OCI-LY1 (cell line): ENCODE results near the gene FANCC.
A peak's percentile ranks its signal among the peaks of the same experiment; 100 is the strongest.

Experiments used
- H2AFZ ChIP-seq: fragments of 200-600 bp; sonication (generic), shearing (Covaris generic); 2 replicates; pipeline ENCODE4 v1.6.0; 2014; ENCODE audit warnings: antibody characterized with exemption, mild to moderate bottlenecking, low read length
- H3F3A ChIP-seq: fragments of 200-600 bp; sonication (generic), shearing (Covaris generic); 2 replicates; pipeline ENCODE4 v1.6.0; 2014; ENCODE audit warnings: mild to moderate bottlenecking, antibody characterized with exemption, low read length, moderate library complexity; ENCODE audit not compliant: insufficient read depth
- H3K27ac ChIP-seq: fragments of 200-600 bp; sonication (generic); 2 replicates; pipeline ENCODE4 v1.5.1; 2014; ENCODE audit warnings: low read length, mixed run types, mild to moderate bottlenecking, low read depth; ENCODE audit not compliant: poor library complexity, severe bottlenecking
- H3K27me3 ChIP-seq: fragments of 200-600 bp; sonication (generic); 2 replicates; pipeline ENCODE4 v1.6.0; 2014; ENCODE audit warnings: antibody characterized with exemption, mild to moderate bottlenecking, low read length, moderate library complexity; ENCODE audit not compliant: insufficient read depth
- H3K36me3 ChIP-seq: fragments of 200-600 bp; sonication (generic); 2 replicates; pipeline ENCODE4 v1.6.1; 2014; ENCODE audit warnings: mild to moderate bottlenecking, antibody characterized with exemption, low read length, moderate library complexity, mixed read lengths; ENCODE audit not compliant: insufficient read depth
- H3K4me1 ChIP-seq: fragments of 200-600 bp; sonication (generic); 2 replicates; pipeline ENCODE4 v1.5.1; 2014; ENCODE audit warnings: mild to moderate bottlenecking, low read length, moderate library complexity; ENCODE audit not compliant: insufficient read depth, severe bottlenecking
- H3K4me2 ChIP-seq: fragments of 200-600 bp; sonication (generic), shearing (Covaris generic); 2 replicates; pipeline ENCODE4 v1.6.1; 2014; ENCODE audit warnings: low read length
- H3K4me3 ChIP-seq: fragments of 200-600 bp; sonication (generic); 2 replicates; pipeline ENCODE4 v1.5.1; 2014; ENCODE audit warnings: low read length, low read depth, mild to moderate bottlenecking, mixed read lengths; ENCODE audit not compliant: poor library complexity, severe bottlenecking
- H3K79me2 ChIP-seq: fragments of 200-600 bp; shearing (Covaris generic); 2 replicates; pipeline ENCODE4 v1.6.1; 2016; ENCODE audit warnings: mixed run types, low read length, mixed read lengths; ENCODE audit not compliant: insufficient read depth
- H3K9ac ChIP-seq: fragments of 200-600 bp; sonication (generic), shearing (Covaris generic); 2 replicates; pipeline ENCODE4 v1.6.1; 2014; ENCODE audit warnings: mild to moderate bottlenecking, low read length, mixed read lengths
- H3K9me2 ChIP-seq: fragments of 200-600 bp; sonication (generic), shearing (Covaris generic); 2 replicates; pipeline ENCODE4 v1.6.1; 2014; ENCODE audit warnings: low read depth, mild to moderate bottlenecking, low read length, mixed read lengths
- H3K9me3 ChIP-seq: fragments of 200-600 bp; shearing (Covaris generic); 2 replicates; pipeline ENCODE4 v1.6.1; 2014; ENCODE audit warnings: low read length, mixed read lengths
- H4K20me1 ChIP-seq: fragments of 200-600 bp; sonication (generic), shearing (Covaris generic); 2 replicates; pipeline ENCODE4 v1.6.0; 2016; ENCODE audit warnings: mild to moderate bottlenecking, low read length; ENCODE audit not compliant: insufficient read depth
- EZH2 ChIP-seq: fragments of 200-600 bp; sonication (generic), shearing (Covaris generic); IDR thresholded peaks from 2 replicates; pipeline ENCODE4 v1.8.0; 2017; ENCODE audit warnings: borderline replicate concordance, mixed run types, mild to moderate bottlenecking, antibody characterized with exemption, low read length, moderate library complexity, mixed read lengths
- TF ChIP-seq, protein P1 (sequence below): fragments of 200-600 bp; sonication (generic), shearing (Covaris generic); IDR thresholded peaks from 2 replicates; pipeline ENCODE4 v1.5.1; 2017; ENCODE audit warnings: mild to moderate bottlenecking, antibody characterized with exemption, low read length, moderate library complexity, mixed read lengths

FANCC gene

GRCh38 chr9:95115104-95115503, 202.4 kb downstream of the FANCC start:
- Histone ChIP-seq H4K20me1 (no peaks in the 10 kb centered on the region), H3K36me3 (peaks cover 1% of the 10 kb centered on the region; the same call in 1 of the 2 replicates), H3K9me2 (no peaks in the 10 kb centered on the region), H3K4me2 (no peak overlapping the region), H3K27me3 (no peaks in the 10 kb centered on the region), H3K4me3 (no peak overlapping the region), H3K9ac (no peak overlapping the region), H2AFZ (no peak overlapping the region), H3K4me1 (peaks cover 30% of the 10 kb centered on the region), H3K27ac (peak overlapping the region; percentile 68), H3F3A (no peaks in the 10 kb centered on the region), H3K79me2 (no peaks in the 10 kb centered on the region), H3K9me3 (no peaks in the 10 kb centered on the region)
- TF ChIP-seq, protein P1, sequence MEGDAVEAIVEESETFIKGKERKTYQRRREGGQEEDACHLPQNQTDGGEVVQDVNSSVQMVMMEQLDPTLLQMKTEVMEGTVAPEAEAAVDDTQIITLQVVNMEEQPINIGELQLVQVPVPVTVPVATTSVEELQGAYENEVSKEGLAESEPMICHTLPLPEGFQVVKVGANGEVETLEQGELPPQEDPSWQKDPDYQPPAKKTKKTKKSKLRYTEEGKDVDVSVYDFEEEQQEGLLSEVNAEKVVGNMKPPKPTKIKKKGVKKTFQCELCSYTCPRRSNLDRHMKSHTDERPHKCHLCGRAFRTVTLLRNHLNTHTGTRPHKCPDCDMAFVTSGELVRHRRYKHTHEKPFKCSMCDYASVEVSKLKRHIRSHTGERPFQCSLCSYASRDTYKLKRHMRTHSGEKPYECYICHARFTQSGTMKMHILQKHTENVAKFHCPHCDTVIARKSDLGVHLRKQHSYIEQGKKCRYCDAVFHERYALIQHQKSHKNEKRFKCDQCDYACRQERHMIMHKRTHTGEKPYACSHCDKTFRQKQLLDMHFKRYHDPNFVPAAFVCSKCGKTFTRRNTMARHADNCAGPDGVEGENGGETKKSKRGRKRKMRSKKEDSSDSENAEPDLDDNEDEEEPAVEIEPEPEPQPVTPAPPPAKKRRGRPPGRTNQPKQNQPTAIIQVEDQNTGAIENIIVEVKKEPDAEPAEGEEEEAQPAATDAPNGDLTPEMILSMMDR = no peak
- TF ChIP-seq EZH2 = no peak

- Histone ChIP-seq H3K27ac (no peak overlapping the region), H3K4me2 (no peak overlapping the region), H3K9ac (no peak overlapping the region), H3K4me1 (peaks cover 27% of the 10 kb centered on the region), H3K79me2 (no peaks in the 10 kb centered on the region), H3K9me2 (no peaks in the 10 kb centered on the region), H2AFZ (no peak overlapping the region), H3K4me3 (no peak overlapping the region), H4K20me1 (no peaks in the 10 kb centered on the region), H3K27me3 (no peaks in the 10 kb centered on the region), H3F3A (no peaks in the 10 kb centered on the region), H3K9me3 (no peaks in the 10 kb centered on the region), H3K36me3 (peaks cover 7% of the 10 kb centered on the region; the same call in 1 of the 2 replicates)
- no peak for TF ChIP-seq EZH2
- TF ChIP-seq, protein P1 = no peak
These were observed 204.9 kb downstream of the FANCC start for GRCh38 chr9:95112436-95113280.

- H3F3A ChIP-seq = no peaks in the 10 kb centered on the region
- H3K4me3 ChIP-seq = no peak overlapping the region
- H3K27ac ChIP-seq = no peak overlapping the region
- no peaks in the 10 kb centered on the region for H3K9me3 ChIP-seq
- no peak overlapping the region for H3K4me2 ChIP-seq
- no peaks in the 10 kb centered on the region for H3K79me2 ChIP-seq
- H3K9me2 ChIP-seq = no peaks in the 10 kb centered on the region
- H3K36me3 ChIP-seq = peaks cover 7% of the 10 kb centered on the region; the same call in 1 of the 2 replicates
- H2AFZ ChIP-seq = no peak overlapping the region
- no peaks in the 10 kb centered on the region for H4K20me1 ChIP-seq
- no peaks in the 10 kb centered on the region for H3K27me3 ChIP-seq
- H3K4me1 ChIP-seq = peaks cover 29% of the 10 kb centered on the region
- TF ChIP-seq, protein P1 = no peak
- no peak for TF ChIP-seq EZH2
- no peak overlapping the region for H3K9ac ChIP-seq
These were observed 205.8 kb downstream of the FANCC start for GRCh38 chr9:95111716-95112115.
